Tibial nerve (tissue), 4 donors: ENCODE results near the gene FOXK2. TPM values are rescaled to one million over a fixed set of nuclear protein-coding genes. Genes with fewer than 3 reads are reported as not detected.

Source experiments
- DNase-seq, 2 donors: peaks; one replicate each; pipeline ENCODE4 v3.0.0-alpha.2; 2019; ENCODE audit warnings: low spot score in 2 of 2
- H3K27ac ChIP-seq, 4 donors: fragments of 200-600 bp; sonication (generic) in 3 of 4; one replicate each; pipeline ENCODE4 v1.5.1; 2017 to 2019; ENCODE audit warnings: mild to moderate bottlenecking in 1 of 4
- H3K27me3 ChIP-seq, 2 donors: fragments of 200-600 bp; sonication (generic) in 1 of 2; one replicate each; pipeline versions ENCODE4 v1.5.1 to v1.6.0; 2017 to 2019
- H3K36me3 ChIP-seq, 3 donors: fragments of 200-600 bp; sonication (generic); one replicate each; pipeline ENCODE4 v1.5.1; 2018 to 2019
- H3K4me1 ChIP-seq, 4 donors: fragments of 200-600 bp; sonication (generic) in 3 of 4; one replicate each; pipeline ENCODE4 v1.5.1; 2017 to 2019
- H3K4me3 ChIP-seq, 4 donors: fragments of 200-600 bp; sonication (generic) in 3 of 4; one replicate each; pipeline ENCODE4 v1.5.1; 2017 to 2019; ENCODE audit warnings: mild to moderate bottlenecking in 1 of 4, moderate library complexity in 1 of 4
- H3K9me3 ChIP-seq, 4 donors: fragments of 200-600 bp; sonication (generic) in 3 of 4; one replicate each; pipeline ENCODE4 v1.5.1; 2017 to 2019
- CTCF ChIP-seq, 5 experiments: fragments of 200-600 bp in 3 of 5; fragments of 450-650 bp in 2 of 5; sonication (generic) in 3 of 5; IDR thresholded peaks; one replicate each; pipeline ENCODE4 v1.5.1; 2016 to 2019; ENCODE audit warnings: antibody characterized with exemption in 5 of 5, mild to moderate bottlenecking in 3 of 5, moderate library complexity in 2 of 5
- EP300 ChIP-seq, 2 donors: sonication (generic); formaldehyde crosslinking; IDR thresholded peaks; one replicate each; pipeline ENCODE4 v1.6.1; 2017; ENCODE audit warnings: antibody characterized with exemption in 2 of 2, mild to moderate bottlenecking in 1 of 2
- POLR2A ChIP-seq, 2 donors: fragments of 450-650 bp; IDR thresholded peaks; one replicate each; pipeline ENCODE4 v1.6.1; 2017; ENCODE audit warnings: antibody characterized with exemption in 2 of 2, mild to moderate bottlenecking in 2 of 2, moderate library complexity in 2 of 2
- WGBS, 2 donors: methylation state at CpG; one replicate each; pipeline ENCODE4 v1.1.5; 2018; 5-methylcytosine and 5-hydroxymethylcytosine counted together
- total RNA-seq, 4 donors: library from RNA; depleted of rRNA; stranded (reverse); fragments of >200 nt; gene quantifications; one replicate each; pipeline ENCODE4 v1.1.0, GENCODE V29; 2016

Gene FOXK2
- total RNA-seq, 4 donors from 2014 or later: 29.6 to 65.4 (median 33.3) TPM

GRCh38 chr17:82494236-82495055, 25.1 kb upstream of the FOXK2 start:
- Histone ChIP-seq H3K4me3 (no peak overlapping the region), H3K9me3 (no peaks in the 10 kb centered on the region), H3K27ac (peak overlapping the region in 3 of 4 donors; percentile 64 to 96 (median 76)), H3K4me1 (peaks cover 0 to 35% (median 9%) of the 10 kb centered on the region in 4 donors), H3K36me3 (peaks cover 0 to 2% (median 0%) of the 10 kb centered on the region in 3 donors), H3K27me3 (no peaks in the 10 kb centered on the region)
- 4 to 8% methylated on average over 17 of the region's 17 CpGs for WGBS, 2 donors
- TF ChIP-seq CTCF (IDR thresholded peaks at IDR 0.05) (peak; percentile 77 to 96 (median 95)), POLR2A (IDR thresholded peaks at IDR 0.05) (no peak), EP300 (IDR thresholded peaks at IDR 0.05) (peak; percentile 74 to 86)
- peak; percentile 89 to 94 for DNase-seq

- WGBS, 2 donors: 68 to 69% methylated on average over 11 to 12 of the region's 12 CpGs
- Histone ChIP-seq H3K4me1 (peaks cover 0 to 34% (median 9%) of the 10 kb centered on the region in 4 donors), H3K4me3 (peak overlapping the region in 1 of 4 donors; percentile 42), H3K9me3 (no peaks in the 10 kb centered on the region), H3K27ac (peak overlapping the region in 3 of 4 donors; percentile 84 to 97 (median 96)), H3K27me3 (no peaks in the 10 kb centered on the region), H3K36me3 (no peaks in the 10 kb centered on the region)
- no peak for DNase-seq
- no peak for TF ChIP-seq POLR2A (IDR thresholded peaks at IDR 0.05)
Measured at GRCh38 chr17:82495844-82496528, 23.5 kb upstream of the FOXK2 start.

- DNase-seq: peak; percentile 94 to 95
- Histone ChIP-seq H3K36me3 (no peaks in the 10 kb centered on the region), H3K4me3 (peak overlapping the region; percentile 42 to 86 (median 70)), H3K9me3 (no peaks in the 10 kb centered on the region), H3K27me3 (no peaks in the 10 kb centered on the region), H3K4me1 (peaks cover 0 to 34% (median 9%) of the 10 kb centered on the region in 4 donors), H3K27ac (peak overlapping the region; percentile 84 to 97 (median 92))
- TF ChIP-seq CTCF (IDR thresholded peaks at IDR 0.05): peak in 2 of 5 experiments; percentile 10 to 16
- peak; percentile 86 to 87 for TF ChIP-seq POLR2A (IDR thresholded peaks at IDR 0.05)
- peak; percentile 34 to 98 for TF ChIP-seq EP300 (IDR thresholded peaks at IDR 0.05)
- 10 to 13% methylated on average over 35 to 46 of the region's 83 CpGs for WGBS, 2 donors
Measured at GRCh38 chr17:82496529-82497434, 22.8 kb upstream of the FOXK2 start.

GRCh38 chr17:82497483-82498405, 21.8 kb upstream of the FOXK2 start:
- Histone ChIP-seq H3K4me1 (peaks cover 0 to 34% (median 9%) of the 10 kb centered on the region in 4 donors), H3K9me3 (no peaks in the 10 kb centered on the region), H3K36me3 (no peaks in the 10 kb centered on the region), H3K4me3 (peak overlapping the region; percentile 42 to 86 (median 70)), H3K27me3 (no peaks in the 10 kb centered on the region), H3K27ac (peak overlapping the region; percentile 84 to 97 (median 92))
- TF ChIP-seq POLR2A (IDR thresholded peaks at IDR 0.05) (no peak), CTCF (IDR thresholded peaks at IDR 0.05) (no peak), EP300 (IDR thresholded peaks at IDR 0.05) (no peak)
- 12 to 14% methylated on average over 34 to 36 of the region's 66 CpGs for WGBS, 2 donors
- peak in 1 of 2 donors; percentile 24 for DNase-seq
